IMR-90 (cell line): ENCODE data around the gene ATP10D. TPM values are rescaled to one million over a fixed set of nuclear protein-coding genes. Genes with fewer than 3 reads are reported as not detected.

Experiments
- ATAC-seq: fragments of 200-7000 bp; cut with Tn5 transposase; 2 replicates; pipeline ENCODE4 v1.9.1; 2020; ENCODE audit warnings: low read depth, mild to moderate bottlenecking, moderate library complexity
- BruUV-seq: library from RNA; stranded (reverse); fragments of 400-500 nt; replicated peaks from 2 replicates; lab custom pipeline; 2021; lab: Mats Ljungman, UMichigan
- CTCF ChIA-PET: fragments of 300-600 bp; formaldehyde crosslinking; extraction: SDS; loops from one replicate; lab custom pipeline; 2021; ENCODE audit warnings: antibody characterized with exemption; lab: Yijun Ruan, JAX
- POLR2A ChIA-PET: fragments of 300-600 bp; sonication (Branson Sonifier 250); formaldehyde crosslinking; loops from one replicate; lab custom pipeline; 2022; ENCODE audit warnings: antibody characterized with exemption; ENCODE audit not compliant: unreplicated experiment; lab: Charles Lee
- DNase-seq: peaks from one replicate; pipeline ENCODE4 v3.0.0; 2013
- H2AFZ ChIP-seq: replicated peaks from 2 replicates; pipeline ENCODE3; 2013; ENCODE audit warnings: low read length, mild to moderate bottlenecking; ENCODE audit not compliant: poor library complexity
- H2AK5ac ChIP-seq: 2 replicates; pipeline ENCODE4 v1.6.1; 2013; ENCODE audit warnings: low read depth, low read length, inconsistent platforms
- H2AK9ac ChIP-seq: replicated peaks from 2 replicates; pipeline ENCODE3; 2013; ENCODE audit warnings: mild to moderate bottlenecking, low read depth, low read length, moderate library complexity; ENCODE audit not compliant: poor library complexity
- H2BK120ac ChIP-seq: 2 replicates; pipeline ENCODE4 v1.6.1; 2013; ENCODE audit warnings: low read depth, low read length, inconsistent platforms
- H2BK15ac ChIP-seq: 3 replicates; pipeline ENCODE4 v1.6.1; 2013; ENCODE audit warnings: low read depth, low read length, inconsistent platforms
- H2BK20ac ChIP-seq: 2 replicates; pipeline ENCODE4 v1.6.1; 2013; ENCODE audit warnings: low read depth, mild to moderate bottlenecking, inconsistent platforms, low read length, moderate library complexity
- H2BK5ac ChIP-seq: 2 replicates; pipeline ENCODE4 v1.6.1; 2013; ENCODE audit warnings: mild to moderate bottlenecking, low read depth, low read length, inconsistent platforms; ENCODE audit not compliant: poor library complexity, severe bottlenecking
- H3K14ac ChIP-seq: replicated peaks from 2 replicates; pipeline ENCODE4 v1.6.1; 2013; ENCODE audit warnings: low read depth, low read length, inconsistent platforms
- H3K18ac ChIP-seq: 2 replicates; pipeline ENCODE4 v1.6.1; 2013; ENCODE audit warnings: low read depth, low read length, control low read depth
- H3K23ac ChIP-seq: 2 replicates; pipeline ENCODE4 v1.6.1; 2013; ENCODE audit warnings: low read depth, low read length, inconsistent platforms
- H3K27ac ChIP-seq: 2 replicates; pipeline ENCODE4 v1.5.1; 2013; ENCODE audit warnings: mild to moderate bottlenecking, control low read depth, low read length; ENCODE audit not compliant: insufficient read depth
- H3K27me3 ChIP-seq: 2 replicates; pipeline ENCODE4 v1.6.1; 2013; ENCODE audit warnings: low read length; ENCODE audit not compliant: control insufficient read depth, insufficient read depth
- H3K36me3 ChIP-seq: 2 replicates; pipeline ENCODE4 v1.6.1; 2013; ENCODE audit warnings: low read length, mixed read lengths; ENCODE audit not compliant: control insufficient read depth, insufficient read depth
- H3K4ac ChIP-seq: 2 replicates; pipeline ENCODE4 v1.6.1; 2013; ENCODE audit warnings: low read depth, low read length, inconsistent platforms
- H3K4me1 ChIP-seq: 2 replicates; pipeline ENCODE4 v1.6.1; 2013; ENCODE audit warnings: low read length, mixed read lengths; ENCODE audit not compliant: control insufficient read depth, insufficient read depth
- H3K4me2 ChIP-seq: 2 replicates; pipeline ENCODE4 v1.6.1; 2013; ENCODE audit warnings: low read depth, mild to moderate bottlenecking, control low read depth, low read length, moderate library complexity
- H3K4me3 ChIP-seq: 2 replicates; pipeline ENCODE4 v1.5.1; 2013; ENCODE audit warnings: low read depth, mild to moderate bottlenecking, control low read depth, low read length, moderate library complexity; ENCODE audit not compliant: insufficient read depth
- H3K56ac ChIP-seq: 2 replicates; pipeline ENCODE4 v1.6.1; 2013; ENCODE audit warnings: low read length, inconsistent platforms; ENCODE audit not compliant: insufficient read depth; ENCODE audit errors: extremely low read depth
- H3K79me1 ChIP-seq, 2 experiments: 2 replicates each; pipeline ENCODE4 v1.6.1; 2013; ENCODE audit warnings: low read length in 2 of 2, inconsistent platforms in 1 of 2, low read depth in 1 of 2
- H3K9ac ChIP-seq: 2 replicates; pipeline ENCODE4 v1.6.1; 2013; ENCODE audit warnings: low read depth, low read length, control low read depth
- H3K9me1 ChIP-seq: 2 replicates; pipeline ENCODE4 v1.6.1; 2013; ENCODE audit warnings: low read length, inconsistent platforms; ENCODE audit not compliant: insufficient read depth
- H3K9me3 ChIP-seq: 2 replicates; pipeline ENCODE4 v1.6.1; 2013; ENCODE audit warnings: low read length; ENCODE audit not compliant: control insufficient read depth, insufficient read depth
- H4K20me1 ChIP-seq: 2 replicates; pipeline ENCODE4 v1.6.1; 2013; ENCODE audit warnings: low read length, inconsistent platforms; ENCODE audit not compliant: insufficient read depth
- H4K5ac ChIP-seq: 2 replicates; pipeline ENCODE4 v1.6.1; 2013; ENCODE audit warnings: mild to moderate bottlenecking, low read depth, low read length, control low read depth
- H4K8ac ChIP-seq, 2 experiments: 2 replicates each; pipeline ENCODE4 v1.6.1; 2013; ENCODE audit warnings: low read depth in 2 of 2, low read length in 2 of 2, control low read depth in 1 of 2, inconsistent platforms in 1 of 2
- H4K91ac ChIP-seq: 2 replicates; pipeline ENCODE4 v1.6.1; 2013; ENCODE audit warnings: low read depth, low read length, inconsistent platforms; ENCODE audit not compliant: insufficient read depth
- CHD1 ChIP-seq: IDR thresholded peaks from 2 replicates; pipeline ENCODE4 v1.6.1; 2012; ENCODE audit warnings: low read depth, low read length, improper control_type of control experiment
- RAD21 ChIP-seq: IDR thresholded peaks from 2 replicates; pipeline ENCODE4 v1.6.1; 2012; ENCODE audit warnings: low read length, improper control_type of control experiment
- RCOR1 ChIP-seq: IDR thresholded peaks from 2 replicates; pipeline ENCODE4 v1.6.1; 2012; ENCODE audit warnings: mild to moderate bottlenecking, low read length, improper control_type of control experiment; ENCODE audit not compliant: insufficient replicate concordance
- RFX5 ChIP-seq: IDR thresholded peaks from 2 replicates; pipeline ENCODE4 v1.8.0; 2012; ENCODE audit warnings: low read depth, mild to moderate bottlenecking, low read length, moderate library complexity
- SMC3 ChIP-seq: fragments of 150-350 bp; IDR thresholded peaks from 2 replicates; pipeline ENCODE4 v1.6.1; 2016; ENCODE audit warnings: low read depth, mild to moderate bottlenecking, antibody characterized with exemption, low read length, moderate library complexity
- WGBS, 2 experiments: methylation state at CpG; one replicate each; pipeline versions ENCODE4 v1.1.5 to v1.1.7; 2013; ENCODE audit warnings: missing lambda C conversion rate in 2 of 2; ENCODE audit not compliant: insufficient read length in 1 of 2; ENCODE audit errors: extremely low coverage in 2 of 2; 5-methylcytosine and 5-hydroxymethylcytosine counted together
- dilution Hi-C: fragments of 300-500 bp; cut with HindIII; formaldehyde crosslinking; loops from one replicate; pipeline ENCODE4 v1.14.3; 2018; ENCODE audit warnings: low sequenced_read_pairs; ENCODE audit not compliant: unreplicated experiment
- in situ Hi-C: fragments of 300-500 bp; cut with MboI; formaldehyde crosslinking; loops from 3 replicates; pipeline ENCODE4 v1.14.3; 2019; ENCODE audit warnings: low sequenced_read_pairs, inconsistent platforms, mixed read lengths
- intact Hi-C: fragments of 100-400 bp; cut with micrococcal nuclease; formaldehyde crosslinking; loops from 2 replicates; pipeline ENCODE4 v1.10.0; 2022
- polyA plus RNA-seq, 3 experiments: library from polyadenylated mRNA; depleted of rRNA; stranded (reverse); fragments of >200 nt; gene quantifications; 2 replicates each; pipeline ENCODE4 v1.2.3, GENCODE V29; 2012; ENCODE audit warnings: low replicate concordance in 1 of 3
- total RNA-seq: library from RNA; depleted of rRNA; stranded (reverse); fragments of >200 nt; gene quantifications from 2 replicates; pipeline ENCODE4 v1.2.3, GENCODE V29; 2012

Gene ATP10D
- total and polyA plus RNA-seq, 2 of the 4 experiments (the other 2 are of a cell fraction), result 28.9 to 135 TPM

GRCh38 chr4:47538111-47538824, 53.2 kb downstream of the ATP10D start (continued):
- TF ChIP-seq RFX5 (no peak), CHD1 (no peak)

GRCh38 chr4:47538825-47539154, 53.7 kb downstream of the ATP10D start:
- H2AK9ac ChIP-seq, result no peak overlapping the region
- WGBS, 2 experiments, result 89% methylated on average over 1 of the region's 2 CpGs; no CpG with 5 or more reads in 1 of the 2 experiments
- in situ Hi-C loops, result no loop called here
- H2AFZ ChIP-seq, result no peak overlapping the region
- no peaks in the 10 kb centered on the region for H4K20me1 ChIP-seq
- H3K4me3 ChIP-seq, result no peak overlapping the region
- DNase-seq, result no peak
- no peak overlapping the region for H3K4me2 ChIP-seq
- peak overlapping the region; percentile 20 for H2BK5ac ChIP-seq
- H3K79me1 ChIP-seq, result peaks cover 12 to 25% of the 10 kb centered on the region in 2 experiments; a peak in 3 of 4 replicates
- H3K4ac ChIP-seq, result no peak overlapping the region; the same call in 1 of the 2 replicates
- H2BK120ac ChIP-seq, result no peak overlapping the region
- H3K23ac ChIP-seq, result no peak overlapping the region
- ChIA-PET CTCF (no interaction called here), POLR2A (no interaction called here)
- no peaks in the 10 kb centered on the region for H3K9me3 ChIP-seq
- no peak overlapping the region; the same call in 1 of the 2 replicates for H2BK20ac ChIP-seq
- no peak overlapping the region; the same call in 1 of the 2 replicates for H4K5ac ChIP-seq
- H4K8ac ChIP-seq, result no peak overlapping the region
- dilution Hi-C loops, result no loop called here
- intact Hi-C loops, result no loop called here
- H3K36me3 ChIP-seq, result peaks cover 11% of the 10 kb centered on the region
- no peak overlapping the region for H2AK5ac ChIP-seq
- no peak overlapping the region for H3K18ac ChIP-seq
- no peak overlapping the region for H3K56ac ChIP-seq
- H3K9ac ChIP-seq, result no peak overlapping the region
- ATAC-seq, result no peak
- TF ChIP-seq RCOR1, result no peak
- TF ChIP-seq SMC3, result no peak
- TF ChIP-seq RAD21, result no peak
- BruUV-seq, result no TSS peak
- H4K91ac ChIP-seq, result no peak overlapping the region
- H3K14ac ChIP-seq, result no peak overlapping the region
- H3K4me1 ChIP-seq, result peaks cover 4% of the 10 kb centered on the region; the same call in 1 of the 2 replicates
- 0 out of 3 replicates have a peak overlapping the region, but pooled peaks have one; percentile 4 for H2BK15ac ChIP-seq
- H3K9me1 ChIP-seq, result peaks cover 6% of the 10 kb centered on the region; the same call in 1 of the 2 replicates
- H3K27ac ChIP-seq, result no peak overlapping the region; the same call in 1 of the 2 replicates
- H3K27me3 ChIP-seq, result no peaks in the 10 kb centered on the region
